H1 (cell line): ENCODE data around the gene MAPK14. TPM values are rescaled to one million over a fixed set of nuclear protein-coding genes. Genes with fewer than 3 reads are reported as not detected.

Experiments
- CTCF ChIA-PET: fragments of 300-600 bp; sonication (Branson Sonifier 250); formaldehyde crosslinking; loops from one replicate; lab custom pipeline; 2021; ENCODE audit not compliant: partially characterized antibody; lab: Charles Lee
- POLR2A ChIA-PET: fragments of 300-600 bp; sonication (Branson Sonifier 250); formaldehyde crosslinking; loops from one replicate; lab custom pipeline; 2021; ENCODE audit warnings: inconsistent platforms; ENCODE audit not compliant: partially characterized antibody; lab: Charles Lee
- DNase-seq, 2 experiments: peaks; one replicate each; pipeline versions ENCODE4 v3.0.0 to v3.0.0-alpha.2; 2010 to 2022; ENCODE audit warnings: low spot score in 2 of 2, low read depth in 1 of 2, mixed read lengths in 1 of 2
- FAIRE-seq: peaks from 2 replicates; lab custom pipeline; 2011; peaks lifted over from hg19 to GRCh38; lab: Jason Lieb, UNC
- H2AFZ ChIP-seq: 2 replicates; pipeline ENCODE4 v1.8.1; 2012; ENCODE audit warnings: low read length, inconsistent platforms
- H2AK5ac ChIP-seq: 2 replicates; pipeline ENCODE4 v1.6.1; 2013; ENCODE audit warnings: low read depth, low read length
- H2BK120ac ChIP-seq: replicated peaks from 2 replicates; pipeline ENCODE3; 2013; ENCODE audit warnings: low read depth, low read length, inconsistent platforms
- H2BK12ac ChIP-seq: 2 replicates; pipeline ENCODE4 v1.6.1; 2013; ENCODE audit warnings: low read depth, low read length
- H2BK15ac ChIP-seq: 2 replicates; pipeline ENCODE4 v1.6.1; 2013; ENCODE audit warnings: low read length
- H2BK20ac ChIP-seq: 2 replicates; pipeline ENCODE4 v1.6.1; 2013; ENCODE audit warnings: low read length
- H2BK5ac ChIP-seq: 2 replicates; pipeline ENCODE4 v1.6.1; 2013; ENCODE audit warnings: low read depth, low read length
- H3K14ac ChIP-seq: 2 replicates; pipeline ENCODE4 v1.6.1; 2013; ENCODE audit warnings: inconsistent platforms; ENCODE audit not compliant: insufficient read length
- H3K18ac ChIP-seq: 2 replicates; pipeline ENCODE4 v1.6.1; 2013; ENCODE audit warnings: low read length; ENCODE audit errors: extremely low read depth
- H3K23ac ChIP-seq: 2 replicates; pipeline ENCODE4 v1.6.1; 2013; ENCODE audit warnings: inconsistent platforms; ENCODE audit not compliant: insufficient read length
- H3K23me2 ChIP-seq: 2 replicates; pipeline ENCODE4 v1.6.1; 2013; ENCODE audit warnings: low read depth, low read length
- H3K27ac ChIP-seq: 2 replicates; pipeline ENCODE4 v1.6.1; 2011; ENCODE audit warnings: low read depth, low read length, inconsistent platforms
- H3K27me3 ChIP-seq, 4 experiments: replicated peaks in 1 of 4; 1 replicate in 1 of 4; 2 replicates in 3 of 4; pipeline versions ENCODE4 v1.6.1 to v1.8.1; 2011 to 2013; ENCODE audit warnings: low read length in 3 of 4, mild to moderate bottlenecking in 3 of 4, inconsistent platforms in 2 of 4, mixed read lengths in 2 of 4, moderate library complexity in 1 of 4; ENCODE audit not compliant: control insufficient read depth in 3 of 4, insufficient read depth in 3 of 4; ENCODE audit errors: extremely low read depth in 1 of 4
- H3K36me3 ChIP-seq, 4 experiments: 2 replicates each; pipeline versions ENCODE4 v1.6.1 to v1.8.1; 2011 to 2013; ENCODE audit warnings: mild to moderate bottlenecking in 4 of 4, low read length in 3 of 4, moderate library complexity in 2 of 4, control low read depth in 1 of 4, inconsistent platforms in 1 of 4; ENCODE audit not compliant: insufficient read depth in 4 of 4, control insufficient read depth in 2 of 4
- H3K4ac ChIP-seq: replicated peaks from 2 replicates; pipeline ENCODE3; 2013; ENCODE audit warnings: low read length, low read depth, mixed read lengths, inconsistent platforms; ENCODE audit not compliant: insufficient read length
- H3K4me1 ChIP-seq, 4 experiments: replicated peaks in 1 of 4; 1 replicate in 1 of 4; 2 replicates in 3 of 4; pipeline versions ENCODE4 v1.6.1 to v1.8.1; 2011 to 2013; ENCODE audit warnings: low read length in 3 of 4, inconsistent platforms in 2 of 4, mixed read lengths in 1 of 4; ENCODE audit not compliant: insufficient read depth in 4 of 4, control insufficient read depth in 3 of 4
- H3K4me2 ChIP-seq, 2 experiments: 2 replicates each; pipeline versions ENCODE4 v1.6.1 to v1.8.1; 2011 to 2013; ENCODE audit warnings: low read depth in 2 of 2, low read length in 2 of 2, control low read depth in 1 of 2, inconsistent platforms in 1 of 2, mild to moderate bottlenecking in 1 of 2; ENCODE audit not compliant: insufficient read depth in 1 of 2
- H3K4me3 ChIP-seq, 4 experiments: fragments of 200-600, 300-600 bp in 1 of 4; sonication (generic), shearing (Covaris generic), sonication (Bioruptor Twin) in 1 of 4; 2 replicates each; pipeline versions ENCODE4 v1.5.1 to v1.8.1; 2011 to 2016; ENCODE audit warnings: low read length in 4 of 4, low read depth in 3 of 4, control low read depth in 2 of 4, inconsistent platforms in 2 of 4, mild to moderate bottlenecking in 2 of 4, mixed read lengths in 1 of 4, moderate library complexity in 1 of 4; ENCODE audit not compliant: insufficient read depth in 2 of 4; ENCODE audit errors: extremely low read depth in 1 of 4
- H3K56ac ChIP-seq: replicated peaks from 2 replicates; pipeline ENCODE3; 2013; ENCODE audit warnings: low read depth, mild to moderate bottlenecking, mixed read lengths, low read length, inconsistent platforms; ENCODE audit not compliant: insufficient read length
- H3K79me1 ChIP-seq: 2 replicates; pipeline ENCODE4 v1.6.1; 2013; ENCODE audit warnings: low read depth, low read length, control low read depth
- H3K79me2 ChIP-seq, 2 experiments: 2 replicates each; pipeline versions ENCODE4 v1.6.1 to v1.8.1; 2012 to 2013; ENCODE audit warnings: low read length in 2 of 2, mild to moderate bottlenecking in 2 of 2, inconsistent platforms in 1 of 2; ENCODE audit not compliant: insufficient read depth in 2 of 2, control insufficient read depth in 1 of 2
- H3K9ac ChIP-seq, 4 experiments: replicated peaks in 1 of 4; 1 replicate in 1 of 4; 2 replicates in 3 of 4; pipeline versions ENCODE4 v1.6.1 to v1.8.1; 2011 to 2013; ENCODE audit warnings: low read depth in 3 of 4, low read length in 3 of 4, control low read depth in 2 of 4, mild to moderate bottlenecking in 2 of 4, moderate library complexity in 2 of 4, inconsistent platforms in 1 of 4; ENCODE audit errors: extremely low read depth in 1 of 4
- H3K9me3 ChIP-seq, 2 experiments: 2 replicates each; pipeline versions ENCODE4 v1.6.1 to v1.8.1; 2012 to 2013; ENCODE audit warnings: mild to moderate bottlenecking in 2 of 2, moderate library complexity in 2 of 2, control low read depth in 1 of 2, inconsistent platforms in 1 of 2, low read depth in 1 of 2, low read length in 1 of 2, mixed read lengths in 1 of 2; ENCODE audit not compliant: insufficient read depth in 2 of 2
- H4K20me1 ChIP-seq, 2 experiments: replicated peaks in 1 of 2; 2 replicates each; pipeline versions ENCODE3 to v1.8.1; 2011 to 2013; ENCODE audit warnings: inconsistent platforms in 2 of 2, low read length in 2 of 2, mild to moderate bottlenecking in 1 of 2; ENCODE audit not compliant: insufficient read depth in 2 of 2, control insufficient read depth in 1 of 2
- H4K5ac ChIP-seq: 2 replicates; pipeline ENCODE4 v1.6.1; 2013; ENCODE audit warnings: low read length, low read depth, mixed read lengths, inconsistent platforms; ENCODE audit not compliant: insufficient read length
- H4K8ac ChIP-seq: 2 replicates; pipeline ENCODE4 v1.8.0; 2013; ENCODE audit warnings: mild to moderate bottlenecking, moderate library complexity, low read length, inconsistent platforms; ENCODE audit not compliant: insufficient read depth; ENCODE audit errors: extremely low read depth
- H4K91ac ChIP-seq: replicated peaks from 2 replicates; pipeline ENCODE3; 2013; ENCODE audit warnings: low read length, mixed read lengths, inconsistent platforms; ENCODE audit not compliant: insufficient read length
- CHD1 ChIP-seq: IDR thresholded peaks from 2 replicates; pipeline ENCODE4 v1.6.1; 2012; ENCODE audit warnings: low read depth, low read length, improper control_type of control experiment
- CTBP2 ChIP-seq: IDR thresholded peaks from 2 replicates; pipeline ENCODE4 v1.7.0; 2011; ENCODE audit warnings: borderline replicate concordance, mild to moderate bottlenecking, moderate library complexity, mixed read lengths, low read length; ENCODE audit not compliant: insufficient read depth, insufficient read length
- EGR1 ChIP-seq: IDR thresholded peaks from 2 replicates; pipeline ENCODE4 v1.6.1; 2011; ENCODE audit warnings: low read depth, low read length, borderline replicate concordance
- EZH2 ChIP-seq: fragments of 200-600 bp; sonication (generic); IDR thresholded peaks from 2 replicates; pipeline ENCODE4 v1.7.1; 2012; ENCODE audit warnings: low read depth, mild to moderate bottlenecking, moderate library complexity, low read length, inconsistent platforms; ENCODE audit not compliant: severe bottlenecking
- GABPA ChIP-seq: IDR thresholded peaks from 2 replicates; pipeline ENCODE4 v1.6.1; 2011; ENCODE audit warnings: mild to moderate bottlenecking, low read length, moderate library complexity, borderline replicate concordance; ENCODE audit not compliant: insufficient read depth
- HDAC2 ChIP-seq, 2 experiments: fragments of 300-600 bp in 1 of 2; sonication (generic) in 1 of 2; IDR thresholded peaks; 2 replicates each; pipeline ENCODE4 v1.6.1; 2011 to 2012; ENCODE audit warnings: low read depth in 2 of 2, low read length in 2 of 2, mild to moderate bottlenecking in 2 of 2, moderate library complexity in 2 of 2, borderline replicate concordance in 1 of 2, inconsistent platforms in 1 of 2
- JUN ChIP-seq: IDR thresholded peaks from 2 replicates; pipeline ENCODE4 v1.6.1; 2011; ENCODE audit warnings: low read depth, mild to moderate bottlenecking, improper control_type of control experiment, low read length
- PHF8 ChIP-seq: fragments of 200-600 bp; sonication (generic); conservative IDR thresholded peaks from 2 replicates; pipeline ENCODE4 v1.7.1; 2012; ENCODE audit warnings: low read depth, mild to moderate bottlenecking, inconsistent platforms, low read length, moderate library complexity
- POLR2A ChIP-seq, 2 experiments: IDR thresholded peaks; 1 replicate in 1 of 2; 2 replicates in 1 of 2; pipeline ENCODE4 v1.6.1; 2011; ENCODE audit warnings: low read depth in 2 of 2, low read length in 2 of 2, mild to moderate bottlenecking in 2 of 2; ENCODE audit errors: control extremely low read depth in 1 of 2
- POLR2AphosphoS5 ChIP-seq: IDR thresholded peaks from 2 replicates; pipeline ENCODE4 v1.6.1; 2011; ENCODE audit warnings: low read depth, low read length
- RBBP5 ChIP-seq: IDR thresholded peaks from 2 replicates; pipeline ENCODE4 v1.7.1; 2012; ENCODE audit warnings: low read depth, mild to moderate bottlenecking, inconsistent platforms, low read length, moderate library complexity, borderline replicate concordance
- polyA plus RNA-seq, 7 experiments: library from polyadenylated mRNA; depleted of rRNA in 3 of 7; stranded (reverse) in 5 of 7; unstranded in 2 of 7; fragments of >200 nt in 5 of 7; fragments of 200-250 nt in 2 of 7; gene quantifications; 1 replicate in 5 of 7; 2 replicates in 1 of 7; 4 replicates in 1 of 7; pipeline versions ENCODE4 v1.2.1 to v1.2.3, GENCODE V29; 2011 to 2013; ENCODE audit warnings: missing spikeins in 2 of 7, mixed read lengths in 2 of 7
- total RNA-seq: library from RNA; stranded (reverse); fragmentation: NEBNext Ultra II Directional; extraction: Animal tissue kit (Norgen Biotek cat#: 25700); gene quantifications from 2 replicates; pipeline ENCODE4 v1.2.1, GENCODE V29; 2021
- TF ChIP-seq, protein P1 (sequence below): IDR thresholded peaks from 2 replicates; pipeline ENCODE4 v1.6.1; 2011; ENCODE audit warnings: low read length, improper control_type of control experiment

MAPK14 gene
- total and polyA plus RNA-seq, 2 of the 8 experiments (the other 6 are each of a cell fraction or from before 2014, with no cell fraction given) = 18.1 to 39.3 TPM

DNA sequence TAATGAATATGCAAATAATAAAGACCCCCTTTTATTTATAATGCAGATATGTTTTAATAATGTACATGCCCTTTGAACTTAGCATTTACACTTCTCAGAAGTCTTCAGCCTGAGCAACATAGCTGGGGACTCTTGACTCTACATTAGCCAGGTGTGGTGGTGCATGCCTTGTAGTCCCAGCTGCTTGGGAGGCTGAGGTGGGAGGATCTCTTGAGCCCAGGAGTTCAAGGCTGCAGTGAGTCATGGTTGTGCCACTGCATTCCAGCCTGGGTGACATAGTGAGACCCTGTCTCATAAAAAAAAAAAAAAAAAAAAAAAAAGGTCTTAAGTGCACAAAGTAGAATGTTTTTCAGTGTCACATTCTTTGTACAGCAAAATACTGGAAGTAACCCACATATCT lies 85.4 kb downstream of the MAPK14 start:
- Histone ChIP-seq H4K5ac (no peak overlapping the region), H2BK12ac (no peak overlapping the region), H3K4me1 (peaks cover 0 to 6% (median 1%) of the 10 kb centered on the region in 4 experiments; a peak in 4 of 7 replicates), H3K56ac (no peak overlapping the region), H3K4ac (no peak overlapping the region), H4K8ac (no peak overlapping the region), H3K9ac (no peak overlapping the region), H3K79me1 (no peaks in the 10 kb centered on the region), H3K4me3 (no peak overlapping the region), H3K23me2 (no peaks in the 10 kb centered on the region), H3K4me2 (no peak overlapping the region), H3K27ac (no peak overlapping the region), H2BK5ac (no peak overlapping the region), H4K91ac (no peak overlapping the region), H3K9me3 (no peaks in the 10 kb centered on the region), H4K20me1 (no peaks in the 10 kb centered on the region), H3K18ac (no peak overlapping the region), H2AFZ (no peak overlapping the region), H3K36me3 (peaks cover 0 to 16% (median 9%) of the 10 kb centered on the region in 4 experiments; a peak in 6 of 8 replicates), H3K14ac (no peak overlapping the region), H2BK15ac (no peak overlapping the region), H2BK20ac (no peak overlapping the region), H3K79me2 (no peaks in the 10 kb centered on the region), H3K23ac (no peak overlapping the region), H2BK120ac (no peak overlapping the region), H3K27me3 (no peaks in the 10 kb centered on the region), H2AK5ac (no peak overlapping the region)
- no peak for DNase-seq
- no peak for FAIRE-seq
- ChIA-PET CTCF (interaction anchor here (0.6 to 1.9 kb wide), 5 partner anchors 9 to 228 kb away, joined by 3 to 9 read pairs (median 4); no protein-coding TSS in a partner anchor), POLR2A (interaction anchor here (0.9 to 1.2 kb wide), 2 partner anchors 17 to 85 kb away, joined by 3 to 5 read pairs; partner anchors contain the start of gene MAPK14)
- no peak for TF ChIP-seq CHD1
- TF ChIP-seq POLR2AphosphoS5 = no peak
- TF ChIP-seq EZH2 = no peak
- no peak for TF ChIP-seq POLR2A (IDR thresholded peaks at IDR 0.05; ENCODE audit: control extremely low read depth in 1 of 2, low read depth in 2 of 2, low read length in 2 of 2)
- TF ChIP-seq, protein P1, sequence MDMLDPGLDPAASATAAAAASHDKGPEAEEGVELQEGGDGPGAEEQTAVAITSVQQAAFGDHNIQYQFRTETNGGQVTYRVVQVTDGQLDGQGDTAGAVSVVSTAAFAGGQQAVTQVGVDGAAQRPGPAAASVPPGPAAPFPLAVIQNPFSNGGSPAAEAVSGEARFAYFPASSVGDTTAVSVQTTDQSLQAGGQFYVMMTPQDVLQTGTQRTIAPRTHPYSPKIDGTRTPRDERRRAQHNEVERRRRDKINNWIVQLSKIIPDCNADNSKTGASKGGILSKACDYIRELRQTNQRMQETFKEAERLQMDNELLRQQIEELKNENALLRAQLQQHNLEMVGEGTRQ = no peak
- no peak for TF ChIP-seq RBBP5
- TF ChIP-seq GABPA = no peak
- TF ChIP-seq PHF8 = no peak
- no peak for TF ChIP-seq JUN
- TF ChIP-seq CTBP2 = no peak
- no peak for TF ChIP-seq HDAC2 (IDR thresholded peaks at IDR 0.05; ENCODE audit: borderline replicate concordance in 1 of 2, low read depth in 2 of 2, low read length in 2 of 2)
- TF ChIP-seq EGR1 = no peak
